ENCODE results near the gene RFX6. TPM values are rescaled to one million over a fixed set of nuclear protein-coding genes. Genes with fewer than 3 reads are reported as not detected.

Gene RFX6
- total RNA-seq, 1 experiment from 2014 or later: not detected

DNA sequence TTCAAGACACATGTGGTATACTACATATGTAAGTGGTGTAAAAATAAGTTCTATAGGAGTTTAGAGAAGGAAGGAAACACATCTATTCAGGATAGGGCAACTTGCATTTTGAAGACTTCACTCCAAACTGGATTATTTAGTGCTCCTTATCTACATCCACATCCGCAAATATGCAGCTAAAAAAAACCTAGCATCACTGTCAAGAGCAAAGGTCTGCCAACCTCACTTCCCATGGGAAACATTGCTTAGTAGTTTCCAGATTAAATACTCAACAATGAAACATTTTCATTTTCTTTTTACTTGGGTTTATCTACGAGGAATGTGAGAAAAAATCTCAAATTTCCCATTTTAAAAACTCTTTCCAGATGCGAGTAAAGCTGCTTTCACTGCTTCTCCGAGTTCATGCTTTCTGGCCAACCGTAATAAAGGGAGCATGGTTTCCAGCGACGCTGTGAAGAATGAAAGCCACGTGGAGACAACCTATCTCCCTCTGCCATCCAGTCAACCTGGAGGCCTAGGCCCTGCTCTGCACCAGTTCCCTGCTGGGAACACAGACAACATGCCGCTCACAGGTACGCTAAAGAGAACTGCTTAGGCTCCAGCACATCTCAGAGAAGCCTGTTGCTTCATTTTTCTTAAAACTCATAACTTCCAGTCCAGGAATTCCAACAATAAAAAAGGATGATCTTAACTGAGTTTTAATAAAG is 48.2 kb downstream of the RFX6 start:
- no peaks in the 10 kb centered on the region for H3K27me3 ChIP-seq (ENCODE audit: insufficient read depth, low read length)
- no peaks in the 10 kb centered on the region for H3K9me3 ChIP-seq (ENCODE audit: control insufficient read depth in 1 of 2, insufficient read depth in 1 of 2, low read depth in 1 of 2, low read length in 2 of 2)
- no peak overlapping the region for H3K4me2 ChIP-seq (ENCODE audit: low read length)
- H3K4me1 ChIP-seq (ENCODE audit: control insufficient read depth in 1 of 2, insufficient read depth in 2 of 2, low read length in 2 of 2): no peaks in the 10 kb centered on the region
- DNase-seq (ENCODE audit: low read depth, low spot score) (no peak), ATAC-seq (no peak)
- no peak overlapping the region for H3K27ac ChIP-seq (ENCODE audit: low read depth, low read length)
- no peaks in the 10 kb centered on the region for H3K9me2 ChIP-seq (ENCODE audit: insufficient read depth)
- no peaks in the 10 kb centered on the region for H3K36me3 ChIP-seq (ENCODE audit: control insufficient read depth in 1 of 2, insufficient read depth in 2 of 2, low read length in 2 of 2)
- no peak for TF ChIP-seq ELF1 (IDR thresholded peaks at IDR 0.05; ENCODE audit: borderline replicate concordance, low read depth)
- no peak for TF ChIP-seq YY1 (IDR thresholded peaks at IDR 0.05; ENCODE audit: extremely low read depth, insufficient replicate concordance, low read depth, low read length)
- TF ChIP-seq SIN3A (IDR thresholded peaks at IDR 0.05; ENCODE audit: low read depth): no peak
- TF ChIP-seq EGR1 (IDR thresholded peaks at IDR 0.05; ENCODE audit: low read depth): no peak
- no peak overlapping the region for H3K9ac ChIP-seq (ENCODE audit: low read length)
- no TSS peak for BruUV-seq (replicated peaks)
- H4K20me1 ChIP-seq (ENCODE audit: insufficient read depth): no peaks in the 10 kb centered on the region
- H2AFZ ChIP-seq (ENCODE audit: low read depth, low read length, poor library complexity, severe bottlenecking): no peak overlapping the region
- ChIA-PET RAD21 (ENCODE audit: low non-redundant PET in 1 of 2, low total read pairs in 2 of 2, uncharacterized antibody in 2 of 2, unreplicated experiment in 2 of 2) (no interaction called here), CTCF (no interaction called here), POLR2A (no interaction called here)
- no peak overlapping the region for H3K4me3 ChIP-seq (replicated peaks in 1 of 2; ENCODE audit: low read depth in 1 of 2, low read length in 2 of 2)
- no peaks in the 10 kb centered on the region for H3K79me2 ChIP-seq (ENCODE audit: insufficient read depth, low read length)
- intact Hi-C loops (cut with micrococcal nuclease): no loop called here

DNA sequence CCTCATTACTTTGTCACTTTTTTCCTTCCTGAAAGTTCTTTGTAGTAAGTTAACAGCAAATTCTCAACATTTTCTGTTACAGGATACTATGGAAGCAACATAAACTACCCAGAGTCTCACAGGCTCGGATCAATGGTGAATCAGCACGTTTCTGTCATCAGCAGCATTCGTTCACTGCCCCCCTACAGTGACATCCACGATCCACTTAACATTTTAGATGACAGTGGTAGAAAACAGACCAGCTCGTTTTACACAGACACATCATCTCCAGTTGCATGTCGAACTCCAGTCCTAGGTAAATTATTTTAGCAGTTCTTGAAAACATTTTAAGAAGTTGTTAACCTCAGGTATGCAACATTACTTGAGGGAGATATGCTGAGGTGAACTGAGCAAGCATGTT is 51.6 kb downstream of the RFX6 start:
- no TSS peak for BruUV-seq (replicated peaks)
- H3K36me3 ChIP-seq (ENCODE audit: control insufficient read depth in 1 of 2, insufficient read depth in 2 of 2, low read length in 2 of 2): no peaks in the 10 kb centered on the region
- ChIA-PET CTCF (no interaction called here), POLR2A (no interaction called here), RAD21 (ENCODE audit: low non-redundant PET in 1 of 2, low total read pairs in 2 of 2, uncharacterized antibody in 2 of 2, unreplicated experiment in 2 of 2) (no interaction called here)
- no peak overlapping the region for H2AFZ ChIP-seq (ENCODE audit: low read depth, low read length, poor library complexity, severe bottlenecking)
- no peaks in the 10 kb centered on the region for H3K27me3 ChIP-seq (ENCODE audit: insufficient read depth, low read length)
- no peak overlapping the region for H3K4me3 ChIP-seq (replicated peaks in 1 of 2; ENCODE audit: low read depth in 1 of 2, low read length in 2 of 2)
- H3K9ac ChIP-seq (ENCODE audit: low read length): no peak overlapping the region
- no peaks in the 10 kb centered on the region for H3K4me1 ChIP-seq (ENCODE audit: control insufficient read depth in 1 of 2, insufficient read depth in 2 of 2, low read length in 2 of 2)
- H3K9me3 ChIP-seq (ENCODE audit: control insufficient read depth in 1 of 2, insufficient read depth in 1 of 2, low read depth in 1 of 2, low read length in 2 of 2): no peaks in the 10 kb centered on the region
- DNase-seq (ENCODE audit: low read depth, low spot score) (no peak), ATAC-seq (no peak)
- intact Hi-C loops (cut with micrococcal nuclease): no loop called here
- TF ChIP-seq YY1 (IDR thresholded peaks at IDR 0.05; ENCODE audit: extremely low read depth, insufficient replicate concordance, low read depth, low read length) (no peak), SRF (IDR thresholded peaks at IDR 0.05; ENCODE audit: low read depth) (no peak), JUND (IDR thresholded peaks at IDR 0.05) (no peak), TCF7L2 (IDR thresholded peaks at IDR 0.05; ENCODE audit: borderline replicate concordance, extremely low read depth, insufficient read depth, insufficient read length) (no peak), RAD21 (IDR thresholded peaks at IDR 0.05; ENCODE audit: low read depth) (no peak), EZH2phosphoT487 (IDR thresholded peaks at IDR 0.05; ENCODE audit: borderline replicate concordance) (no peak), CEBPB (IDR thresholded peaks at IDR 0.05; ENCODE audit: low read depth) (no peak), ZNF274 (IDR thresholded peaks at IDR 0.05; ENCODE audit: low read depth, low read length) (no peak)
- TF ChIP-seq, protein P1, sequence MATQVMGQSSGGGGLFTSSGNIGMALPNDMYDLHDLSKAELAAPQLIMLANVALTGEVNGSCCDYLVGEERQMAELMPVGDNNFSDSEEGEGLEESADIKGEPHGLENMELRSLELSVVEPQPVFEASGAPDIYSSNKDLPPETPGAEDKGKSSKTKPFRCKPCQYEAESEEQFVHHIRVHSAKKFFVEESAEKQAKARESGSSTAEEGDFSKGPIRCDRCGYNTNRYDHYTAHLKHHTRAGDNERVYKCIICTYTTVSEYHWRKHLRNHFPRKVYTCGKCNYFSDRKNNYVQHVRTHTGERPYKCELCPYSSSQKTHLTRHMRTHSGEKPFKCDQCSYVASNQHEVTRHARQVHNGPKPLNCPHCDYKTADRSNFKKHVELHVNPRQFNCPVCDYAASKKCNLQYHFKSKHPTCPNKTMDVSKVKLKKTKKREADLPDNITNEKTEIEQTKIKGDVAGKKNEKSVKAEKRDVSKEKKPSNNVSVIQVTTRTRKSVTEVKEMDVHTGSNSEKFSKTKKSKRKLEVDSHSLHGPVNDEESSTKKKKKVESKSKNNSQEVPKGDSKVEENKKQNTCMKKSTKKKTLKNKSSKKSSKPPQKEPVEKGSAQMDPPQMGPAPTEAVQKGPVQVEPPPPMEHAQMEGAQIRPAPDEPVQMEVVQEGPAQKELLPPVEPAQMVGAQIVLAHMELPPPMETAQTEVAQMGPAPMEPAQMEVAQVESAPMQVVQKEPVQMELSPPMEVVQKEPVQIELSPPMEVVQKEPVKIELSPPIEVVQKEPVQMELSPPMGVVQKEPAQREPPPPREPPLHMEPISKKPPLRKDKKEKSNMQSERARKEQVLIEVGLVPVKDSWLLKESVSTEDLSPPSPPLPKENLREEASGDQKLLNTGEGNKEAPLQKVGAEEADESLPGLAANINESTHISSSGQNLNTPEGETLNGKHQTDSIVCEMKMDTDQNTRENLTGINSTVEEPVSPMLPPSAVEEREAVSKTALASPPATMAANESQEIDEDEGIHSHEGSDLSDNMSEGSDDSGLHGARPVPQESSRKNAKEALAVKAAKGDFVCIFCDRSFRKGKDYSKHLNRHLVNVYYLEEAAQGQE (IDR thresholded peaks at IDR 0.05; ENCODE audit: low read depth): no peak
- TF ChIP-seq, protein P2, sequence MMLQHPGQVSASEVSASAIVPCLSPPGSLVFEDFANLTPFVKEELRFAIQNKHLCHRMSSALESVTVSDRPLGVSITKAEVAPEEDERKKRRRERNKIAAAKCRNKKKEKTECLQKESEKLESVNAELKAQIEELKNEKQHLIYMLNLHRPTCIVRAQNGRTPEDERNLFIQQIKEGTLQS (IDR thresholded peaks at IDR 0.05): no peak
- TF ChIP-seq, protein P3, sequence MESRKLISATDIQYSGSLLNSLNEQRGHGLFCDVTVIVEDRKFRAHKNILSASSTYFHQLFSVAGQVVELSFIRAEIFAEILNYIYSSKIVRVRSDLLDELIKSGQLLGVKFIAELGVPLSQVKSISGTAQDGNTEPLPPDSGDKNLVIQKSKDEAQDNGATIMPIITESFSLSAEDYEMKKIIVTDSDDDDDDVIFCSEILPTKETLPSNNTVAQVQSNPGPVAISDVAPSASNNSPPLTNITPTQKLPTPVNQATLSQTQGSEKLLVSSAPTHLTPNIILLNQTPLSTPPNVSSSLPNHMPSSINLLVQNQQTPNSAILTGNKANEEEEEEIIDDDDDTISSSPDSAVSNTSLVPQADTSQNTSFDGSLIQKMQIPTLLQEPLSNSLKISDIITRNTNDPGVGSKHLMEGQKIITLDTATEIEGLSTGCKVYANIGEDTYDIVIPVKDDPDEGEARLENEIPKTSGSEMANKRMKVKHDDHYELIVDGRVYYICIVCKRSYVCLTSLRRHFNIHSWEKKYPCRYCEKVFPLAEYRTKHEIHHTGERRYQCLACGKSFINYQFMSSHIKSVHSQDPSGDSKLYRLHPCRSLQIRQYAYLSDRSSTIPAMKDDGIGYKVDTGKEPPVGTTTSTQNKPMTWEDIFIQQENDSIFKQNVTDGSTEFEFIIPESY (IDR thresholded peaks at IDR 0.05; ENCODE audit: extremely low read depth, insufficient replicate concordance, low read length): no peak
- no peaks in the 10 kb centered on the region for H3K79me2 ChIP-seq (ENCODE audit: insufficient read depth, low read length)
- no peak overlapping the region for H3K27ac ChIP-seq (ENCODE audit: low read depth, low read length)
- no peaks in the 10 kb centered on the region for H3K9me2 ChIP-seq (ENCODE audit: insufficient read depth)
- H4K20me1 ChIP-seq (ENCODE audit: insufficient read depth): no peaks in the 10 kb centered on the region
- no peak overlapping the region for H3K4me2 ChIP-seq (ENCODE audit: low read length)

Data from HCT116 (cell line).